ACC112 (cell line): ENCODE data around the gene ALX4.

Source experiments
- H2AFZ ChIP-seq: fragments of 200-600 bp; sonication (generic); one replicate; pipeline ENCODE4 v1.6.0; 2017; ENCODE audit warnings: antibody characterized with exemption, low read length; ENCODE audit not compliant: unreplicated experiment
- H3K27ac ChIP-seq: fragments of 200-600 bp; sonication (generic); 2 replicates; pipeline ENCODE4 v1.5.1; 2014; ENCODE audit warnings: low read depth, mild to moderate bottlenecking, antibody characterized with exemption, low read length, moderate library complexity
- H3K27me3 ChIP-seq: fragments of 200-600 bp; sonication (generic); 2 replicates; pipeline ENCODE4 v1.6.1; 2014; ENCODE audit warnings: mild to moderate bottlenecking, antibody characterized with exemption, low read length, moderate library complexity, mixed read lengths; ENCODE audit not compliant: insufficient read depth
- H3K36me3 ChIP-seq: fragments of 200-600 bp; sonication (generic); 2 replicates; pipeline ENCODE4 v1.6.1; 2016; ENCODE audit warnings: mild to moderate bottlenecking, antibody characterized with exemption, low read length, moderate library complexity, mixed read lengths; ENCODE audit not compliant: insufficient read depth
- H3K4me1 ChIP-seq: fragments of 200-600 bp; sonication (generic); one replicate; pipeline ENCODE4 v1.6.1; 2016; ENCODE audit warnings: low read length, mixed read lengths; ENCODE audit not compliant: insufficient read depth, unreplicated experiment, control insufficient read depth
- H3K4me3 ChIP-seq: fragments of 200-600 bp; sonication (generic); 2 replicates; pipeline ENCODE4 v1.5.1; 2014; ENCODE audit warnings: mild to moderate bottlenecking, low read depth, low read length
- H3K79me2 ChIP-seq: fragments of 200-600 bp; sonication (generic); one replicate; pipeline ENCODE4 v1.6.0; 2016; ENCODE audit warnings: low read length; ENCODE audit not compliant: control insufficient read depth, unreplicated experiment, insufficient read depth

Gene ALX4

GRCh38 chr11:44237156-44237555, 72.8 kb downstream of the ALX4 start:
- Histone ChIP-seq H3K36me3 (no peaks in the 10 kb centered on the region; the same call in 1 of the 2 replicates), H3K4me3 (no peak overlapping the region), H3K27me3 (no peaks in the 10 kb centered on the region), H2AFZ (no peak overlapping the region), H3K79me2 (no peaks in the 10 kb centered on the region), H3K27ac (no peak overlapping the region), H3K4me1 (peaks cover under 1% of the 10 kb centered on the region)

GRCh38 chr11:44236296-44236695, 73.6 kb downstream of the ALX4 start:
- no peak overlapping the region for H2AFZ ChIP-seq
- no peaks in the 10 kb centered on the region for H3K79me2 ChIP-seq
- no peak overlapping the region for H3K4me3 ChIP-seq
- H3K4me1 ChIP-seq: no peaks in the 10 kb centered on the region
- no peak overlapping the region for H3K27ac ChIP-seq
- H3K27me3 ChIP-seq: no peaks in the 10 kb centered on the region
- no peaks in the 10 kb centered on the region; the same call in 1 of the 2 replicates for H3K36me3 ChIP-seq

GRCh38 chr11:44235765-44236201, 74.2 kb downstream of the ALX4 start:
- H2AFZ ChIP-seq: no peak overlapping the region
- H3K36me3 ChIP-seq: no peaks in the 10 kb centered on the region; the same call in 1 of the 2 replicates
- H3K27ac ChIP-seq: no peak overlapping the region
- no peaks in the 10 kb centered on the region for H3K79me2 ChIP-seq
- H3K4me1 ChIP-seq: no peaks in the 10 kb centered on the region
- H3K4me3 ChIP-seq: no peak overlapping the region
- no peaks in the 10 kb centered on the region for H3K27me3 ChIP-seq

- Histone ChIP-seq H3K27me3 (no peaks in the 10 kb centered on the region), H3K27ac (no peak overlapping the region), H3K79me2 (no peaks in the 10 kb centered on the region), H3K36me3 (no peaks in the 10 kb centered on the region; the same call in 1 of the 2 replicates), H2AFZ (no peak overlapping the region), H3K4me3 (no peak overlapping the region), H3K4me1 (peaks cover 7% of the 10 kb centered on the region)
Observed at GRCh38 chr11:44229624-44230023, 80.3 kb downstream of the ALX4 start.

DNA sequence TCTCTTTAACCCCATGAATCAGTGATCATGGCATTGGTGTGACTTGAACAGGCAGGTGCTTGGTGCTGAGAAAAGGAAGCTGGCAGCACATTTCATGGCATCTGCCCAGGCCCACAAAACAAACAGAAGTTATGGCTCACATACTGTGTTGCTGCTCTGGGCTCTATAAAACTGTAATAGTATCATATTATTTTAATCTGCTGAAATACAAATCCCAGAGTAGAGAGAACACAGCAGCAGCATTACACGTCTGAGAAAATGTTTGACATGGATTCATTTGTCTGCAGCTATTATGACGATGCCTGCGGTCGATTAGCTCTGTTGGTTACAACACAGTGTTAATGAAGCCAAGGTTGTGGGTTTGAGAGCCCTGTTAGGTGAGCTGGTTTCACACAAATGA, 80.8 kb downstream of the ALX4 start:
- Histone ChIP-seq H3K27ac (no peak overlapping the region), H3K79me2 (no peaks in the 10 kb centered on the region), H3K36me3 (no peaks in the 10 kb centered on the region; the same call in 1 of the 2 replicates), H3K27me3 (no peaks in the 10 kb centered on the region), H3K4me3 (no peak overlapping the region), H2AFZ (no peak overlapping the region), H3K4me1 (peaks cover 9% of the 10 kb centered on the region)

- H3K27ac ChIP-seq: no peak overlapping the region
- peaks cover 14% of the 10 kb centered on the region for H3K4me1 ChIP-seq
- H3K4me3 ChIP-seq: no peak overlapping the region
- H3K27me3 ChIP-seq: no peaks in the 10 kb centered on the region
- H3K79me2 ChIP-seq: no peaks in the 10 kb centered on the region
- no peaks in the 10 kb centered on the region; the same call in 1 of the 2 replicates for H3K36me3 ChIP-seq
- H2AFZ ChIP-seq: no peak overlapping the region
Observed at GRCh38 chr11:44228379-44228778, 81.6 kb downstream of the ALX4 start.

DNA sequence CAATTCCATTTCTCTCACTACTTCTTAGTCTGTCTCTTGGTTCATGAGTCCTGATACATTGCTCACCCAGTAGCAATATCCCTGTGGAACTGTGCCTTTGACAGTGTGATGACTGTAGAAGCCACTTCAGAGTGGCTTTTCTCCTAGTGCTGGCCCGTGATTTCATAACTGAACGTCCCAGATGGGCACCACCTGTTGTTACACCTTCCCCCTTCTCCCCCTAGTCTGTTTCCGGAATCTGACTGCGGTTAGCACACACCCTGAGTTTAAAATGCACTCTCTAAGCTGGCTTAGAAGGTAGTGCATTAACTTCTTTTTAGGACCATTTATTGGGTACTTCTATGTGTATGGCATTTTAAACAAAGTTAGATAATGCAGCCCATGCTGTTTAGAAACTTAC, 83.0 kb downstream of the ALX4 start:
- no peaks in the 10 kb centered on the region for H3K27me3 ChIP-seq
- H3K36me3 ChIP-seq: no peaks in the 10 kb centered on the region
- no peak overlapping the region for H3K4me3 ChIP-seq
- H3K79me2 ChIP-seq: no peaks in the 10 kb centered on the region
- H3K27ac ChIP-seq: no peak overlapping the region
- peaks cover 22% of the 10 kb centered on the region for H3K4me1 ChIP-seq
- H2AFZ ChIP-seq: no peak overlapping the region

- Histone ChIP-seq H2AFZ (no peak overlapping the region), H3K79me2 (no peaks in the 10 kb centered on the region), H3K36me3 (no peaks in the 10 kb centered on the region), H3K4me1 (peaks cover 26% of the 10 kb centered on the region), H3K27ac (no peak overlapping the region), H3K4me3 (no peak overlapping the region), H3K27me3 (no peaks in the 10 kb centered on the region)
Observed at GRCh38 chr11:44226490-44226889, 83.4 kb downstream of the ALX4 start.

DNA sequence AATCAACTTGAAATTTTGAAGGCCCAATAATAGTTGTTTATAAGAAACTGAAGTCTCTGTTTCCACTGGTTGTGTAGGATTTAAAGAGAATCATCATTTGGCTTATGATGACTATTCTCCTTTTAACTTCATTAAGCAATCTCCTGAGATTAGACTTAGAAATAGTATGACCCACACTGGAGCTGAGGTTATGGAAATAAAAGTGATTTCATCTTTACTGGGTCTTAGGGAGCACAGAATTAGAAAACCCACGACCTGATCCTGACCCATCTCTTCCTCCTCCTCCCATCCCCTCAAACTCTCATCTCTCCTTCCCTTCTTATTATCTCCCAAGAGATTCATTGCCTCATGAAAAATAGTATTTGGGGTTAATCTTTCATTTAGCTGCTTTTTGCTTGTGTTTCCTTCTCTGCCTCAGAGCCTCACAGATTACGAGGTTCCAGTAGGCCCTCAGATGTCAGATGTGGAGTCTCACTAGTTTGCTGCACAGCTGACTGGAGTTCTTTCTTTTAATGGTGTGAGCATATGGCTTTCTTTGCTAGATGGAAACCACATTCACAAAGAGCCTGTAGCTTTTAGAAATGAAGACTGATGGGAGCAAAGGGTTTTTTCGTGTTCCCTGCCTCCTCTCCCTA, 85.0 kb downstream of the ALX4 start:
- Histone ChIP-seq H3K36me3 (no peaks in the 10 kb centered on the region), H3K79me2 (no peaks in the 10 kb centered on the region), H3K4me1 (peaks cover 41% of the 10 kb centered on the region), H3K27me3 (no peaks in the 10 kb centered on the region), H2AFZ (no peak overlapping the region), H3K27ac (no peak overlapping the region), H3K4me3 (no peak overlapping the region)

GRCh38 chr11:44223238-44223637, 86.7 kb downstream of the ALX4 start:
- no peaks in the 10 kb centered on the region for H3K36me3 ChIP-seq
- no peak overlapping the region for H3K27ac ChIP-seq
- no peak overlapping the region for H3K4me3 ChIP-seq
- peaks cover 43% of the 10 kb centered on the region for H3K4me1 ChIP-seq
- H3K27me3 ChIP-seq: no peaks in the 10 kb centered on the region
- no peak overlapping the region for H2AFZ ChIP-seq
- no peaks in the 10 kb centered on the region for H3K79me2 ChIP-seq

DNA sequence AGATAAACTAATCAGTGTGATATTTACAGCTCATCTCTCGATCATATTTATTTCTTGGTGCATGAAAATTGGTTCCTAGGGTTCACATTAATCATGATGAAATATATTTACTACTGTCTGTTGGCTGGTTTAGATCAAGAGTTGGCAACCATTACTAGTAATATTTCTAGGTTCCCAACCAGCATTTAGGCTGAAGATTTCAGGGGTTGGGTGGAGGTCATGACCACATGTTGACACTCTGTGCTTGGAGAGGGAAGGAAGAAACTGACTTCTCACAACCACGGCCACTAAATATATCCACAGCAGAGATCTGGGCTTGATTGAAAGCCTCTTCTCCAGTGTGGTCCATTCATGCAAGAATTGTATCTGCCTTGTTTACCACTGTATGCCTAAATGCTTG, 87.9 kb downstream of the ALX4 start:
- Histone ChIP-seq H3K4me3 (no peak overlapping the region), H3K27ac (no peak overlapping the region), H2AFZ (no peak overlapping the region), H3K27me3 (no peaks in the 10 kb centered on the region), H3K36me3 (no peaks in the 10 kb centered on the region), H3K4me1 (peaks cover 43% of the 10 kb centered on the region), H3K79me2 (no peaks in the 10 kb centered on the region)
